Measurements from ENCODE around the gene LCAT. TPM values are rescaled to one million over a fixed set of nuclear protein-coding genes. Genes with fewer than 3 reads are reported as not detected.

The LCAT gene
- total RNA-seq, 1 experiment from 2014 or later, result 17.8 TPM

- no peak overlapping the region for H2BK5ac ChIP-seq (ENCODE audit: insufficient read length, low read length)
- H2BK12ac ChIP-seq (ENCODE audit: insufficient read length, low read depth, low read length), result no peak overlapping the region
- H3T11ph ChIP-seq (ENCODE audit: low read length), result no peak overlapping the region
- no peak overlapping the region for H4K91ac ChIP-seq (ENCODE audit: insufficient read length, low read depth, low read length)
- H3K4me1 ChIP-seq (ENCODE audit: insufficient read depth, low read length), result peaks cover 5% of the 10 kb centered on the region; the same call in 1 of the 2 replicates
- no peaks in the 10 kb centered on the region for H3K27me3 ChIP-seq (ENCODE audit: insufficient read depth, low read length)
- no peaks in the 10 kb centered on the region for H3K9me3 ChIP-seq (ENCODE audit: control insufficient read depth, low read depth, low read length)
- no peak overlapping the region for H2AFZ ChIP-seq (ENCODE audit: low read length)
- no peak overlapping the region for H3K27ac ChIP-seq (ENCODE audit: insufficient read length, low read depth, low read length)
- no peak overlapping the region for H4K5ac ChIP-seq (ENCODE audit: insufficient read length, low read depth, low read length)
- Mint-ChIP-seq H3K4me3 (no peak overlapping the region), H3K9me3 (no peaks in the 10 kb centered on the region; a peak in 1 of 5 replicates), H3K4me1 (peaks cover 34 to 39% of the 10 kb centered on the region in 2 experiments), H3K27ac (peak overlapping the region in 1 of 3 experiments; percentile 53; a peak in 2 of 7 replicates), H3K27me3 (ENCODE audit: low read depth) (no peaks in the 10 kb centered on the region; the same call in 1 of the 2 replicates), H3K36me3 (ENCODE audit: insufficient read depth in 1 of 3, low read depth in 3 of 3) (peaks cover 6 to 49% (median 24%) of the 10 kb centered on the region in 3 experiments)
- no peak overlapping the region for H3K4ac ChIP-seq (ENCODE audit: low read depth, low read length)
- no peak overlapping the region for H3K9ac ChIP-seq (ENCODE audit: extremely low read depth, insufficient read length, low read length)
- H3K4me2 ChIP-seq (ENCODE audit: insufficient read depth, insufficient read length, low read length), result no peak overlapping the region
- H3K23me2 ChIP-seq (ENCODE audit: insufficient read length, low read depth, low read length, poor library complexity, severe bottlenecking), result peaks cover 3% of the 10 kb centered on the region
- H3K79me1 ChIP-seq (ENCODE audit: insufficient read depth, low read depth, low read length, poor library complexity, severe bottlenecking), result peaks cover 4% of the 10 kb centered on the region
- H4K20me1 ChIP-seq (ENCODE audit: control insufficient read depth, insufficient read depth, insufficient read length), result peaks cover 3% of the 10 kb centered on the region
- H3K56ac ChIP-seq (ENCODE audit: insufficient read length, low read depth, low read length), result no peak overlapping the region
- H2AK5ac ChIP-seq (ENCODE audit: insufficient read length, low read length), result no peak overlapping the region
- no peak overlapping the region for H3K23ac ChIP-seq (ENCODE audit: insufficient read length, low read depth, low read length)
- no peaks in the 10 kb centered on the region; the same call in 1 of the 2 replicates for H3K79me2 ChIP-seq (ENCODE audit: insufficient read depth, low read length)
- WGBS (ENCODE audit: extremely low coverage, insufficient read length, low lambda C conversion rate), result no CpG with 5 or more reads among the region's 6 CpGs
- no peak overlapping the region for H3K18ac ChIP-seq (ENCODE audit: insufficient read length, low read depth, low read length)
- H2BK15ac ChIP-seq (ENCODE audit: low read depth, low read length), result no peak overlapping the region
- no peak overlapping the region for H3K14ac ChIP-seq (ENCODE audit: insufficient read depth, low read length)
- DNase-seq, result no peak
- no peak overlapping the region for H2BK120ac ChIP-seq (ENCODE audit: low read depth, low read length, poor library complexity, severe bottlenecking)
- no peak overlapping the region for H2BK20ac ChIP-seq (ENCODE audit: low read depth, low read length, poor library complexity, severe bottlenecking)
- no peak for TF ChIP-seq CTCF (conservative IDR thresholded peaks at IDR 0.05)
- no peak overlapping the region for H4K8ac ChIP-seq (replicated peaks; ENCODE audit: insufficient read length, low read depth, low read length)
Observed at GRCh38 chr16:67964477-67965131, 20.7 kb upstream of the LCAT start.

All from H9 (cell line).